Spleen (tissue), 11 donors: ENCODE measurements around the gene UQCR11. TPM values are rescaled to one million over a fixed set of nuclear protein-coding genes. Genes with fewer than 3 reads are reported as not detected.

Source experiments
- DNase-seq: peaks from one replicate; pipeline ENCODE4 v3.0.0-alpha.2; 2020
- H3K27ac ChIP-seq, 8 donors: fragments of 200-600 bp; sonication (generic) in 7 of 8; 1 replicate in 4 of 8; 2 replicates in 4 of 8; pipeline versions ENCODE4 v1.5.0 to v1.8.0; 2016 to 2021; ENCODE audit warnings: inconsistent platforms in 4 of 8, mild to moderate bottlenecking in 4 of 8, moderate library complexity in 1 of 8
- H3K27me3 ChIP-seq, 7 donors: fragments of 200-600 bp; sonication (generic) in 6 of 7; replicated peaks in 1 of 7; 1 replicate in 4 of 7; 2 replicates in 3 of 7; pipeline versions ENCODE4 v1.5.0 to v1.8.0; 2016 to 2021; ENCODE audit warnings: inconsistent platforms in 3 of 7, mild to moderate bottlenecking in 1 of 7
- H3K36me3 ChIP-seq, 6 donors: fragments of 200-600 bp; sonication (generic) in 5 of 6; 1 replicate in 4 of 6; 2 replicates in 2 of 6; pipeline versions ENCODE4 v1.5.0 to v1.8.0; 2016 to 2021; ENCODE audit warnings: inconsistent platforms in 2 of 6
- H3K4me1 ChIP-seq, 6 donors: fragments of 200-600 bp; sonication (generic) in 5 of 6; 1 replicate in 3 of 6; 2 replicates in 3 of 6; pipeline versions ENCODE4 v1.5.0 to v1.8.0; 2016 to 2021; ENCODE audit warnings: inconsistent platforms in 3 of 6
- H3K4me3 ChIP-seq, 8 donors: fragments of 200-600 bp; sonication (generic) in 7 of 8; 1 replicate in 4 of 8; 2 replicates in 4 of 8; pipeline versions ENCODE4 v1.5.0 to v1.8.0; 2016 to 2021; ENCODE audit warnings: inconsistent platforms in 4 of 8, mild to moderate bottlenecking in 4 of 8, moderate library complexity in 2 of 8
- H3K9me3 ChIP-seq, 8 donors: fragments of 200-600 bp; sonication (generic) in 7 of 8; 1 replicate in 4 of 8; 2 replicates in 4 of 8; pipeline versions ENCODE4 v1.5.0 to v1.8.0; 2016 to 2021; ENCODE audit warnings: inconsistent platforms in 4 of 8
- POLR2A ChIP-seq, 3 donors: fragments of 450-650 bp; IDR thresholded peaks; one replicate each; pipeline ENCODE4 v1.5.1; 2017; ENCODE audit warnings: antibody characterized with exemption in 3 of 3, mild to moderate bottlenecking in 1 of 3
- POLR2AphosphoS5 ChIP-seq, 3 donors: sonication (generic); formaldehyde crosslinking; IDR thresholded peaks; one replicate each; pipeline ENCODE4 v1.5.1; 2017; ENCODE audit warnings: antibody characterized with exemption in 3 of 3
- WGBS, 5 donors: extraction: QIAGEN DNeasy Blood & Tissue Kit in 3 of 5; methylation state at CpG; one replicate each; pipeline versions ENCODE4 v1.1.5 to v1.1.7; 2013 to 2018; 5-methylcytosine and 5-hydroxymethylcytosine counted together
- intact Hi-C: fragments of 100-400 bp; cut with DNase I; formaldehyde crosslinking; loops from one replicate; pipeline ENCODE4 v1.15.0; 2023; ENCODE audit warnings: low total_unique reads
- polyA plus RNA-seq, 3 donors: library from polyadenylated mRNA; stranded (reverse); fragments of 200-250 nt; gene quantifications; one replicate each; pipeline ENCODE4 v1.2.1, GENCODE V29; 2013
- total RNA-seq, 7 donors: library from RNA; depleted of rRNA in 3 of 7; stranded (reverse); fragments of >200 nt in 3 of 7; fragmentation: NEBNext Ultra II Directional in 4 of 7; extraction: Animal tissue kit (Norgen Biotek cat#: 25700) in 4 of 7; gene quantifications; one replicate each; pipeline versions ENCODE4 v1.1.0 to v1.2.1, GENCODE V29; 2016 to 2021
- TF ChIP-seq, protein P1 (sequence below), 11 experiments: fragments of 200-600 bp in 7 of 11; fragments of 450-650 bp in 4 of 11; sonication (generic) in 4 of 11; IDR thresholded peaks in 8 of 11; conservative IDR thresholded peaks in 3 of 11; 1 replicate in 7 of 11; 2 replicates in 4 of 11; pipeline versions ENCODE4 v1.4.0 to v1.8.0; 2016 to 2021; ENCODE audit warnings: antibody characterized with exemption in 11 of 11, inconsistent platforms in 4 of 11, mild to moderate bottlenecking in 1 of 11
- donor health status: healthy with polysubstance abuse.
- donor health status: DM: no; HTN: no; CAD: no; lungs with moderate emphysema.
- donor health status: DM: no; HTN: no; CAD: no.
- donor health status: Bipolar disorder and iron deficiency.
- donor health status: healthy.
- donor health status: DM: no; HTN: no; CAD: no.
- donor health status: DM: yes; HTN: yes; CAD: no.

Gene UQCR11
- total and polyA plus RNA-seq, 10 donors: 40.9 to 165 (median 137) TPM

- H3K4me3 ChIP-seq: peak overlapping the region in 5 of 8 donors; percentile 92 to 98 (median 97)
- WGBS, 5 donors: 80 to 90% (median 87%) methylated on average over 19 to 20 of the region's 20 CpGs
- TF ChIP-seq POLR2A (IDR thresholded peaks at IDR 0.05) (no peak), POLR2AphosphoS5 (IDR thresholded peaks at IDR 0.05) (no peak)
- TF ChIP-seq, protein P1, sequence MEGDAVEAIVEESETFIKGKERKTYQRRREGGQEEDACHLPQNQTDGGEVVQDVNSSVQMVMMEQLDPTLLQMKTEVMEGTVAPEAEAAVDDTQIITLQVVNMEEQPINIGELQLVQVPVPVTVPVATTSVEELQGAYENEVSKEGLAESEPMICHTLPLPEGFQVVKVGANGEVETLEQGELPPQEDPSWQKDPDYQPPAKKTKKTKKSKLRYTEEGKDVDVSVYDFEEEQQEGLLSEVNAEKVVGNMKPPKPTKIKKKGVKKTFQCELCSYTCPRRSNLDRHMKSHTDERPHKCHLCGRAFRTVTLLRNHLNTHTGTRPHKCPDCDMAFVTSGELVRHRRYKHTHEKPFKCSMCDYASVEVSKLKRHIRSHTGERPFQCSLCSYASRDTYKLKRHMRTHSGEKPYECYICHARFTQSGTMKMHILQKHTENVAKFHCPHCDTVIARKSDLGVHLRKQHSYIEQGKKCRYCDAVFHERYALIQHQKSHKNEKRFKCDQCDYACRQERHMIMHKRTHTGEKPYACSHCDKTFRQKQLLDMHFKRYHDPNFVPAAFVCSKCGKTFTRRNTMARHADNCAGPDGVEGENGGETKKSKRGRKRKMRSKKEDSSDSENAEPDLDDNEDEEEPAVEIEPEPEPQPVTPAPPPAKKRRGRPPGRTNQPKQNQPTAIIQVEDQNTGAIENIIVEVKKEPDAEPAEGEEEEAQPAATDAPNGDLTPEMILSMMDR (IDR thresholded peaks at IDR 0.05 in 8 of 11, conservative IDR thresholded peaks at IDR 0.05 in 3 of 11): no peak
- H3K9me3 ChIP-seq: no peaks in the 10 kb centered on the region
- H3K36me3 ChIP-seq: peaks cover 0 to 52% (median 25%) of the 10 kb centered on the region in 6 donors
- peak overlapping the region in 7 of 8 donors; percentile 32 to 100 (median 87) for H3K27ac ChIP-seq
- H3K4me1 ChIP-seq: peaks cover 18 to 87% (median 59%) of the 10 kb centered on the region in 6 donors
- peak; percentile 73 for DNase-seq
- H3K27me3 ChIP-seq: peaks cover 0 to 10% (median 0%) of the 10 kb centered on the region in 7 donors
- intact Hi-C loops: loop anchor here (5.0 kb wide), 1 partner anchor 43 kb away; the partner anchor contains the start of gene UQCR11
Measured at GRCh38 chr19:1649706-1650649, 44.7 kb upstream of the UQCR11 start.

GRCh38 chr19:1648920-1649541 lies 43.8 kb upstream of the UQCR11 start:
- intact Hi-C loops: no loop called here
- Histone ChIP-seq H3K9me3 (no peaks in the 10 kb centered on the region), H3K27me3 (peaks cover 0 to 10% (median 0%) of the 10 kb centered on the region in 7 donors), H3K4me3 (peak overlapping the region in 3 of 8 donors; percentile 9 to 98 (median 18)), H3K4me1 (peaks cover 18 to 88% (median 64%) of the 10 kb centered on the region in 6 donors), H3K36me3 (peaks cover 0 to 61% (median 33%) of the 10 kb centered on the region in 6 donors), H3K27ac (peak overlapping the region in 7 of 8 donors; percentile 17 to 100 (median 87))
- 57 to 76% (median 66%) methylated on average over 10 to 23 of the region's 23 CpGs for WGBS, 5 donors
- TF ChIP-seq POLR2AphosphoS5 (IDR thresholded peaks at IDR 0.05) (peak in 2 of 3 donors; percentile 25 to 31), POLR2A (IDR thresholded peaks at IDR 0.05) (no peak)
- peak; percentile 85 for DNase-seq

DNA sequence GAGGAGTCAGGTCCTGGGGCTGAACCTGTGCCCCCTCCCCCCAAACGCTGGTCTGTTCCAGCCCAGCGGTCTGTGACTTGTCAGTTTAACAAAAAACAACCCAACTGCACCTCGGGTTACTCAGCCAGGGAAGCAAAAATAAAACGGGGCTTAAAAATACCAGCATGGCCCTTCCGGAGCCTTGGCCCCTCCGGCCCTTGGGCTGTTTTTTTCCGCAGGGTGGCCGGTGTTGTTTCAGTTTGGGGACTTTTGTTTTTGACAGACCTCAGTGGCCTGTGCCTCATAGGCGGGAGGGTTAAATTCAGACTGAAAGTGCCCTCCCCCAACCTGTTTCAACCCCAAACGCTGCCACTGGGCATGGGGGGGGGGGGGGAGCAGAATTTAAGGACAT lies 43.2 kb upstream of the UQCR11 start:
- peaks cover 18 to 85% (median 59%) of the 10 kb centered on the region in 6 donors for H3K4me1 ChIP-seq
- H3K27ac ChIP-seq: peak overlapping the region in 7 of 8 donors; percentile 17 to 100 (median 87)
- H3K4me3 ChIP-seq: peak overlapping the region in 4 of 8 donors; percentile 6 to 98 (median 14)
- WGBS, 5 donors: 53 to 72% (median 59%) methylated on average over 10 of the region's 10 CpGs
- no peaks in the 10 kb centered on the region for H3K9me3 ChIP-seq
- TF ChIP-seq, protein P1 (IDR thresholded peaks at IDR 0.05 in 8 of 11, conservative IDR thresholded peaks at IDR 0.05 in 3 of 11): no peak
- TF ChIP-seq POLR2AphosphoS5 (IDR thresholded peaks at IDR 0.05) (no peak), POLR2A (IDR thresholded peaks at IDR 0.05) (no peak)
- peaks cover 0 to 10% (median 0%) of the 10 kb centered on the region in 7 donors for H3K27me3 ChIP-seq
- DNase-seq: no peak
- intact Hi-C loops: no loop called here
- peaks cover 0 to 67% (median 34%) of the 10 kb centered on the region in 6 donors for H3K36me3 ChIP-seq
